Fibroblast of the aortic adventitia (primary cell): ENCODE data around the gene GPR33. TPM values are rescaled to one million over a fixed set of nuclear protein-coding genes. Genes with fewer than 3 reads are reported as not detected.

ENCODE experiments used
- DNase-seq: peaks from one replicate; pipeline ENCODE4 v3.0.0-alpha.2; 2010; ENCODE audit warnings: low read depth
- H3K4me3 ChIP-seq: 2 replicates; pipeline ENCODE4 v1.5.1; 2011; ENCODE audit warnings: low read depth, mild to moderate bottlenecking, control low read depth, low read length, moderate library complexity
- total RNA-seq: library from RNA; depleted of rRNA; stranded (reverse); fragments of >200 nt; gene quantifications from 2 replicates; pipeline ENCODE4 v1.2.3, GENCODE V29; 2012; ENCODE audit warnings: low replicate concordance
- TF ChIP-seq, protein P1 (sequence below): IDR thresholded peaks from 2 replicates; pipeline ENCODE4 v1.5.1; 2011; ENCODE audit warnings: mild to moderate bottlenecking, low read length, control low read depth, inconsistent platforms; ENCODE audit not compliant: insufficient read depth

GPR33 gene
- total RNA-seq: not detected in 2 replicates

GRCh38 chr14:31487886-31488285, at the start of gene GPR33:
GPR33 (minus strand) TSS chr14:31488039; CDS start chr14:31483965, 4,074 bp downstream.
- no peak for DNase-seq
- TF ChIP-seq, protein P1, sequence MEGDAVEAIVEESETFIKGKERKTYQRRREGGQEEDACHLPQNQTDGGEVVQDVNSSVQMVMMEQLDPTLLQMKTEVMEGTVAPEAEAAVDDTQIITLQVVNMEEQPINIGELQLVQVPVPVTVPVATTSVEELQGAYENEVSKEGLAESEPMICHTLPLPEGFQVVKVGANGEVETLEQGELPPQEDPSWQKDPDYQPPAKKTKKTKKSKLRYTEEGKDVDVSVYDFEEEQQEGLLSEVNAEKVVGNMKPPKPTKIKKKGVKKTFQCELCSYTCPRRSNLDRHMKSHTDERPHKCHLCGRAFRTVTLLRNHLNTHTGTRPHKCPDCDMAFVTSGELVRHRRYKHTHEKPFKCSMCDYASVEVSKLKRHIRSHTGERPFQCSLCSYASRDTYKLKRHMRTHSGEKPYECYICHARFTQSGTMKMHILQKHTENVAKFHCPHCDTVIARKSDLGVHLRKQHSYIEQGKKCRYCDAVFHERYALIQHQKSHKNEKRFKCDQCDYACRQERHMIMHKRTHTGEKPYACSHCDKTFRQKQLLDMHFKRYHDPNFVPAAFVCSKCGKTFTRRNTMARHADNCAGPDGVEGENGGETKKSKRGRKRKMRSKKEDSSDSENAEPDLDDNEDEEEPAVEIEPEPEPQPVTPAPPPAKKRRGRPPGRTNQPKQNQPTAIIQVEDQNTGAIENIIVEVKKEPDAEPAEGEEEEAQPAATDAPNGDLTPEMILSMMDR: no peak
- H3K4me3 ChIP-seq: no peak within 1 kb of the TSS

DNA sequence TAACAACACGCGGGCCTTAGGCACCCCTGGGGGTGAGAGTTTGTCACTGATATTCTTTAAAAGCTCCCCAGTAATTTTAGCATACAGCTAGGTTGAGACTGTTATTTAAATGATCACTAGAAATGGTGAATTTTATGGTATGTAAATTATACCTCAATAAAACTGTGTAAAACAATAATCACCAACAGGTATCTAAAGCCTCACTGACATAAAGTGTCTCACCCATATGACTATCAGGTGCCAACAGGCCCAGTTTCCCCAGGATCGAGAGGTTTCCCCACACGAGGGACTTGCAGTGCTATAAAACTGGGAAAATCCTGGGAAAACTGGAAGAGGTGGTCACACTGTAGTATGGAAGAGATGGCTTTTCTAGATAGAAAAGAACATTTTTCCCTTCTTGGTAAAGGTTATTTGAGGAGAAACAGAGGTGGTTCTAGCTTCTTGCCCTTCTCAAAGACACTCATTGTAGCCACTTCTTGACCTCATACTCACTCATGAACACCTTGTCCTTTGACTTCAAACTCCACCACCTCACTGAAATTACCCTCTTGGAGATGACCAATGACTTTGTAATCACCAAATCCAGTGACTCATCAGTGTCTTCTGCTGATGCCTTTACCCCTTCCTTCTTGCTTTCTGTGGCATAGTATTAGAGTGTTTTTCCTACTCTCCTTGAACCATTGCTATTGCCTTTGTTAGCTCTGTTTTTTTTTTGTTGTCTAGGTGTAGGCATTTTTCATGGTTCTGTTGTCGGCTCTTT, 48.5 kb upstream of the GPR33 start:
- no peak for DNase-seq
- TF ChIP-seq, protein P1: no peak
- H3K4me3 ChIP-seq: no peak overlapping the region

DNA sequence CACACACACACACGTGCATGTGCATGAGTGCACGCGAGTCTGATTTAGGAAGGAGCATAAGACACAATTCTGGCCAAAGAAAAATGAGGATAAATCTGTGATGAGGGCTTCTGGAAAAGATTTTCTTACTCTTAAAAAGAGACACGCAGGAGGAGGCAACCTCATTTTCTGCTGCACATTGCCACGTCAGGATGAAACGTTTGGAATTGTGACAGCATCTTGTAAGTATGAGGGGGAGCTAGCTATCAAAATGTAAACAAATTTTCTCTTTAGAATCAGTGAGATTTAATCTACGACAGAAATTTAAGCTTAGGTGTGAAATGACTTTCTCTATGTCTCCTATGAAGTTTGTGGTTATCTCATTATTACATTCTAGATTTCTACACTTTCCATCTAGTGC, 42.3 kb upstream of the GPR33 start:
- TF ChIP-seq, protein P1: no peak
- no peak overlapping the region for H3K4me3 ChIP-seq
- DNase-seq: no peak

DNA sequence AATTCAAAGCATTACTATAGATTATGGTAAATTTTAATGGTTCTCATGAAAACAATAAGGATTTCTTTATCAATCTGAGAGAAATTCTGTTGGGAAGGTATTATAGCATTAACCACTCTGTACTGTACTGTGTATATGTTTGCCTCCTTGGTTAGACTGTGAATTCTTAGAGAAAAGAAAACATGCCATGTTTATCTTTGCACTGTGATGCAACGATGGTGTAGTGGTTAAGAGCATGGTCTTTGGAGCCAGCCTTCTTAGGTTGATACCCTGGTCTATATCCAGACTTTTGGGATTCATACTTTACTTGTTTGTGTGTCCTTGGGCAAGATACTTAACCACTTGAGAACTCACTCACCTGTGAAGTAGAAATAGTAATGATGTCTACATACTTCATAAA, 41.2 kb upstream of the GPR33 start:
- DNase-seq: no peak
- TF ChIP-seq, protein P1: no peak
- H3K4me3 ChIP-seq: no peak overlapping the region

DNA sequence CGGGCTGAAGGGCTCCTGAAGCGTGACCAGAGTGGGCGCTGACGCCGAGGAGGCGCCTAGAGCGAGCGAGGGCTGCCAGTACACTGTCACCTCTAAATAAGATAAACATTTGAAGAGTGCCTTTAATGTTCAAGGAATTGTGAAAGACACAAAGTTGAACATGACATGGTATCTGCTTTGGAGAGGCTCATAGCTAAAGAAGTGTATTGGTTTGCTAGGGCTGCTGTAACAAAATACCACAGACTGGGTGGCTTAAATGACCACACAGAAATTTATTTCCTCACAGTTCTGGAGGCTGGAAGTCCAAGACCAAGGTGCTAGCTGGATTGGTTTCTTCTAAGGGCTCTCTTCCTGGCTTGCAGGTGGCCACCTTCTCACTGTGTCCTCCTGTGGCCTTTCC, 39.7 kb upstream of the GPR33 start:
- TF ChIP-seq, protein P1: no peak
- DNase-seq: no peak
- no peak overlapping the region for H3K4me3 ChIP-seq

GRCh38 chr14:31527087-31527486, 39.2 kb upstream of the GPR33 start:
- H3K4me3 ChIP-seq: no peak overlapping the region
- TF ChIP-seq, protein P1: no peak
- DNase-seq: no peak
